ENCODE measurements around the gene CCNG1.

Gene CCNG1

GRCh38 chr5:163456029-163456589, 18.7 kb downstream of the CCNG1 start:
- Mint-ChIP-seq H3K4me1 (ENCODE audit: low read depth) (peaks cover 40% of the 10 kb centered on the region), H3K4me3 (peak overlapping the region; percentile 20), H3K36me3 (ENCODE audit: low read depth) (peaks cover 47% of the 10 kb centered on the region), H3K27me3 (no peaks in the 10 kb centered on the region), H3K27ac (no peak overlapping the region), H3K9me3 (no peaks in the 10 kb centered on the region)

GRCh38 chr5:163456840-163457239, 19.4 kb downstream of the CCNG1 start:
- Mint-ChIP-seq H3K4me1 (ENCODE audit: low read depth) (peaks cover 43% of the 10 kb centered on the region), H3K4me3 (peak overlapping the region; percentile 45), H3K9me3 (no peaks in the 10 kb centered on the region), H3K27ac (no peak overlapping the region), H3K27me3 (no peaks in the 10 kb centered on the region), H3K36me3 (ENCODE audit: low read depth) (peaks cover 42% of the 10 kb centered on the region)

GRCh38 chr5:163458778-163459385, 21.5 kb downstream of the CCNG1 start:
- Mint-ChIP-seq H3K27me3 (no peaks in the 10 kb centered on the region), H3K36me3 (ENCODE audit: low read depth) (peaks cover 36% of the 10 kb centered on the region), H3K4me1 (ENCODE audit: low read depth) (peaks cover 53% of the 10 kb centered on the region), H3K4me3 (peak overlapping the region; percentile 97), H3K9me3 (no peaks in the 10 kb centered on the region), H3K27ac (peak overlapping the region; percentile 99)

GRCh38 chr5:163459462-163459818, 22.0 kb downstream of the CCNG1 start:
- H3K36me3 Mint-ChIP-seq (ENCODE audit: low read depth): peaks cover 41% of the 10 kb centered on the region
- no peaks in the 10 kb centered on the region for H3K9me3 Mint-ChIP-seq
- H3K4me3 Mint-ChIP-seq: peak overlapping the region; percentile 97
- H3K27ac Mint-ChIP-seq: peak overlapping the region; percentile 99
- H3K27me3 Mint-ChIP-seq: no peaks in the 10 kb centered on the region
- H3K4me1 Mint-ChIP-seq (ENCODE audit: low read depth): peaks cover 53% of the 10 kb centered on the region

- Mint-ChIP-seq H3K27ac (peak within 1 kb of the TSS; percentile 99), H3K9me3 (no peaks in the 10 kb centered on the region), H3K4me3 (peak within 1 kb of the TSS; percentile 97), H3K4me1 (ENCODE audit: low read depth) (peaks cover 50% of the 10 kb centered on the region), H3K36me3 (ENCODE audit: low read depth) (peaks cover 42% of the 10 kb centered on the region), H3K27me3 (no peaks in the 10 kb centered on the region)
Measured at GRCh38 chr5:163459819-163460561, 22.6 kb downstream of the CCNG1 start, which contains the start of gene NUDCD2. Gene NUDCD2, minus strand, starts transcription at chr5:163460102. Its CDS starts 52 bp downstream, at chr5:163460050.

GRCh38 chr5:163460562-163461171, 23.3 kb downstream of the CCNG1 start, which contains the start of gene HMMR:
Gene HMMR, plus strand, starts transcription at chr5:163460632. Its CDS starts 61 bp downstream, at chr5:163460693.
- Mint-ChIP-seq H3K4me3 (peak within 1 kb of the TSS; percentile 97), H3K36me3 (ENCODE audit: low read depth) (peaks cover 37% of the 10 kb centered on the region), H3K27me3 (no peaks in the 10 kb centered on the region), H3K27ac (peak within 1 kb of the TSS; percentile 99), H3K4me1 (ENCODE audit: low read depth) (peaks cover 46% of the 10 kb centered on the region), H3K9me3 (no peaks in the 10 kb centered on the region)

- H3K36me3 Mint-ChIP-seq (ENCODE audit: low read depth): peaks cover 16% of the 10 kb centered on the region
Measured at GRCh38 chr5:163463063-163463435, 25.7 kb downstream of the CCNG1 start.

GRCh38 chr5:163467682-163468081, 30.3 kb downstream of the CCNG1 start:
- no peaks in the 10 kb centered on the region for H3K27me3 Mint-ChIP-seq
- no peak overlapping the region for H3K4me3 Mint-ChIP-seq
- H3K36me3 Mint-ChIP-seq (ENCODE audit: low read depth): peaks cover 43% of the 10 kb centered on the region
- no peak overlapping the region for H3K27ac Mint-ChIP-seq
- no peaks in the 10 kb centered on the region for H3K9me3 Mint-ChIP-seq
- peaks cover 7% of the 10 kb centered on the region for H3K4me1 Mint-ChIP-seq (ENCODE audit: low read depth)

More at GRCh38 chr5:163463063-163463435, 25.7 kb downstream of the CCNG1 start:
- Mint-ChIP-seq H3K4me1 (ENCODE audit: low read depth) (peaks cover 26% of the 10 kb centered on the region), H3K27me3 (no peaks in the 10 kb centered on the region), H3K9me3 (no peaks in the 10 kb centered on the region), H3K27ac (no peak overlapping the region), H3K4me3 (peak overlapping the region; percentile 26)

GRCh38 chr5:163473635-163474243, 36.3 kb downstream of the CCNG1 start:
- Mint-ChIP-seq H3K4me3 (no peak overlapping the region), H3K9me3 (no peaks in the 10 kb centered on the region), H3K27ac (no peak overlapping the region), H3K36me3 (ENCODE audit: low read depth) (peaks cover 77% of the 10 kb centered on the region), H3K27me3 (no peaks in the 10 kb centered on the region), H3K4me1 (ENCODE audit: low read depth) (peaks cover 6% of the 10 kb centered on the region)

GRCh38 chr5:163475411-163475810, 38.0 kb downstream of the CCNG1 start:
- Mint-ChIP-seq H3K36me3 (ENCODE audit: low read depth) (peaks cover 80% of the 10 kb centered on the region), H3K9me3 (no peaks in the 10 kb centered on the region), H3K27me3 (no peaks in the 10 kb centered on the region), H3K4me1 (ENCODE audit: low read depth) (peaks cover 6% of the 10 kb centered on the region), H3K4me3 (no peak overlapping the region), H3K27ac (no peak overlapping the region)

- no peak overlapping the region for H3K4me3 Mint-ChIP-seq
- H3K27me3 Mint-ChIP-seq: no peaks in the 10 kb centered on the region
- H3K27ac Mint-ChIP-seq: no peak overlapping the region
- H3K4me1 Mint-ChIP-seq (ENCODE audit: low read depth): peaks cover 6% of the 10 kb centered on the region
- no peaks in the 10 kb centered on the region for H3K9me3 Mint-ChIP-seq
- peaks cover 75% of the 10 kb centered on the region for H3K36me3 Mint-ChIP-seq (ENCODE audit: low read depth)
Measured at GRCh38 chr5:163478126-163478981, 41.0 kb downstream of the CCNG1 start.

- H3K4me1 Mint-ChIP-seq (ENCODE audit: low read depth): peaks cover 6% of the 10 kb centered on the region
- no peak overlapping the region for H3K27ac Mint-ChIP-seq
- H3K27me3 Mint-ChIP-seq: no peaks in the 10 kb centered on the region
- peaks cover 75% of the 10 kb centered on the region for H3K36me3 Mint-ChIP-seq (ENCODE audit: low read depth)
- H3K9me3 Mint-ChIP-seq: no peaks in the 10 kb centered on the region
- no peak overlapping the region for H3K4me3 Mint-ChIP-seq
Measured at GRCh38 chr5:163478982-163479271, 41.5 kb downstream of the CCNG1 start.

- H3K9me3 Mint-ChIP-seq: no peaks in the 10 kb centered on the region
- peaks cover 63% of the 10 kb centered on the region for H3K36me3 Mint-ChIP-seq (ENCODE audit: low read depth)
- no peak overlapping the region for H3K4me3 Mint-ChIP-seq
- H3K4me1 Mint-ChIP-seq (ENCODE audit: low read depth): no peaks in the 10 kb centered on the region
- no peaks in the 10 kb centered on the region for H3K27me3 Mint-ChIP-seq
- no peak overlapping the region for H3K27ac Mint-ChIP-seq
Measured at GRCh38 chr5:163489055-163489744, 51.8 kb downstream of the CCNG1 start.

- Mint-ChIP-seq H3K4me1 (ENCODE audit: low read depth) (no peaks in the 10 kb centered on the region), H3K27ac (no peak overlapping the region), H3K4me3 (no peak overlapping the region), H3K9me3 (no peaks in the 10 kb centered on the region), H3K27me3 (no peaks in the 10 kb centered on the region), H3K36me3 (ENCODE audit: low read depth) (peaks cover 60% of the 10 kb centered on the region)
Measured at GRCh38 chr5:163489745-163490075, 52.3 kb downstream of the CCNG1 start.

Measured in stimulated activated naive CD8-positive, alpha-beta T cell treated with anti-CD3 and anti-CD28 coated beads, Interleukin-15, Interleukin-2, amounts not matched to agents 100 ng/mL and 50 ng/mL, for 24 hours (primary cell).